CD4-positive, alpha-beta T cell treated with Interferon alpha-2 for 1 hour (primary cell): ENCODE results near the gene SUFU.
A peak's percentile ranks its signal among the peaks of the same experiment; 100 is the strongest.

Experiments
- DNase-seq, 2 donors: peaks; one replicate each; pipeline ENCODE4 v3.0.0-alpha.2; 2020 to 2022

SUFU gene

DNA sequence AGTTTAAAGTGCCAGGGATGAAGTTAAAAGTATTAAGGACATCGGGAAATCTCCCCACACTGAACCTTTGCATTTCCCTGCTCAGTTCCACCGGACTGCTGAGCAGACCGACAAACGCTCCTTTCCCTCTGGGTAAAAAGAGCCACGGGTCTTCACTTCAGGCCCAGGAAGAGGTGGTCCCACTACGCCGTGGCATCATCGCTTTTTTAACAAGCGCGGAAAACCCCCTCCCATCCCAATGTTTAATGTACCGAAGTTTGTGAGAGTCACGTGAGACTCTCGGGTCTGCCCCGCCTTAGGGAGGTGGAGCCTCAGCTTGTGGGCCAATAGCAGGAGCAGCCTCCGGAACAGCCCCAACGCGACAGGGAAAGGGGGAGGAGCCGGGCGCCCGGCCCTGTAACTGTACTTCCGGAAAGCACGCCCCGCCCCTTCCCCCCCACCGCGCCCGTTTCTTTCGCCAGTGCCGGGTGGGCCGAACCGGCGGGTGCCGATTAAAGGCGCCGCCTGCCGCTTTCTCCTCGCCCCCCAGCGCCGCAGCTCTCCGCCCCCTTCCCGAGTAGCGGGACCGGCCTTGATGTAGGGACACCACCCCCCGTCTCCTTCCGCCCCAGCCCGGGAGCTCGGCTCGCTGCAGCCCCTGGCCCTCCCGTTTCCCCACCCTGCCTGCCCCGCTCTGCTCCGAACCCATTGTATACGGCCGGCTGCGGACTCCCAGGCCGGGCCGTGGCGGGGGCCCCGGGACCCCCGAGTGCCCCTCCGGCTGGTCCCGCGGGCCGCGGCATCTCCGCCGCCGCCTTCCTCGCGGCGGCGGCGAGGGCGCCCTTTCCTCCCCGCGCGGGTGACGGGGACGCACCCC, 138.3 kb downstream of the SUFU start:
- DNase-seq: peak; percentile 98

DNA sequence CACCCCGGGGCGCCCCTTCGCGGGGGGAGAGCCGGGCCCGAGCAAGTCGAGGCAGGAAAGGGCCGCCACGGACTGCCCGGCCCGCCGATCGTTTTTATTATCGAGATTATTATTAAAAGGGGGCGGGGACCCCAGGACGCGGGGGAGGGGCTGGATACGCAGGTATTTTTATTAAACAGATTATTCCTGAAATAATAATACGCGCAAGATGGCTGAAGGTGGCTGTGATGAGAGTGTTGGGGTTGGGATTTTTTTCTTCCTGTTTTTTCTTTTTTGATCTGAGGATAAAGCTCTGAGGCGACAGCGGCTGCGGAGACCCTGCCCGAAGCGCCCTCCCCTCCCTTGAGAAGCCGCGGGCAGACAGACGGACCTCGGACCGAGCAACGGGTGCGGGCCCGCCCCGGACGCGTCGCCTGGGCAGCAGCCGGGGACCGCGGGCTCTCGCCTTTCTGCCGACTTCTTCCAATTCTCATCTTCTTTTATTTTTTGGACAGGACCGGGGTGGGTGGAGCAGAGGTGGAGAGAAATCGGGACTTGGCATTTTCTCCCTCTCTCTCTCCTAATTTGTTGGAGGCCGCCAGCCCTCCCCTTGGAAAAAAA, 139.1 kb downstream of the SUFU start:
- peak; percentile 40 to 66 for DNase-seq

DNA sequence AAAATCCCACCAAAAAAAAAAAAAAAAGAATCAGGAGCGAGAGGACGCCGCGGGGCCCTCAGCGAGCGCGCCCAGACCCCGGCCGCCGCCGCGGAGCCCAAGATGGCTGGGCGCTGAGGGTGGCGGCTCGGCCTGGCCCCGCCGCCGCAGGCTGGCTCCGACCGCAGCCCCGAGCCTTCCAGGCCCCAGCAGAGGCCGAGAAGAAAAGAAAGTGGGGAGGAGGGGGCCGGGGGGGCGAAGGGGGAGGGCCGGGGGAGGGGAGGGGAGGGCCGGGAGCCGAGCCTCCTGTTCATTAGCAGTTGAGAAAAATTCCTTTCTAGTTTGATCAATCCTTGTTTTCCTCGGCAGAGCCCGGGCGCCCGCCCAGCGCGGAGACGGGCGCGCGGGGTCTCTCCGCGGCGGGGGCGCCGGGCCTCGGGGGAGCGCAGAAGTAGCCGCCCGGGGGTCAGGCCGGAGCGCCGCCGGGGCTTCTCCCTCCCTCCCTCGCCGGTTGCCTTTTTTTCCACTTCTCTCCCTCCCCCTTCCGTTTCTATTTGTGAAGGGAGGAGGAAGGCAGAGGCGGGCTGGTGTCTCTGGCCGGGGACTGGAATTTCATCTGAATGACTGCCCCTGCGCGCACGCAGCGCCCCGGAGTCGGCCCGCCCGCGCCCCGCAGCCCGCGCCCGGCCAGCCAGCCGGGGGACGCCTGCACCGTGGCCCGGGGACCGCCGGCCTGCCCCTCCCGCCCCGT, 139.7 kb downstream of the SUFU start:
- DNase-seq: peak; percentile 32 to 61

DNA sequence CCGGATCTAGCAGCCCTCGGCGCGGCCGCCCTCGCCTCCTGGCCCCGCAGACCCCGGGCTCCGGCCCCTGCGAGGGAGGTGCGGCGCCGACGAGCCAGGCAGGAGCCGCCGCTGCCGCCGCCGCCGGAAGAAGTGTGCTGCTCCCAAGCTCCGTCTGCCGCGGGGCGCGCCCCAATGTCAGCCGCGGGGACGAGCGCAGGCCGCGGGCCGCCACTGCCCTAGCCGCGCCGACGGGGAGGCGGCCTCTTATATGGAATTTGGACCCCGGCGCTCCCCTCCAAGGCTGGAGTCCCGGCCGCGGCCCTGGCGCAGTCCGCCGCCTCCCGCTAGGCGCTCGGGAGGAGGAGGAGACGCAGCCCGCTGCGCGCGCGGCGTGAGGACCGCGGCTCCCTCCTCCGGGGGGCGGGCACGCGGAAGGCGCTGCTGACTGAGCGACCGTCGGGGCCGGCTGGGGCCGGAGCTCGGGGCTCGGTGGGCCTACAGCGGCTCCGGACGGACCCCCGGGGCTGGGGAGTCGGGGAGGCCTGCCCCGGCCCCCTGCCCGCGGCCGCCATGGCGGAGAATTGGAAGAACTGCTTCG, 140.4 kb downstream of the SUFU start, which contains the start of gene TRIM8:
Gene TRIM8 (plus strand): TSS at position 414 of the 580 bp plus-strand sequence. CDS start 139 bp downstream, at position 553.
- peak; percentile 35 to 61 for DNase-seq

DNA sequence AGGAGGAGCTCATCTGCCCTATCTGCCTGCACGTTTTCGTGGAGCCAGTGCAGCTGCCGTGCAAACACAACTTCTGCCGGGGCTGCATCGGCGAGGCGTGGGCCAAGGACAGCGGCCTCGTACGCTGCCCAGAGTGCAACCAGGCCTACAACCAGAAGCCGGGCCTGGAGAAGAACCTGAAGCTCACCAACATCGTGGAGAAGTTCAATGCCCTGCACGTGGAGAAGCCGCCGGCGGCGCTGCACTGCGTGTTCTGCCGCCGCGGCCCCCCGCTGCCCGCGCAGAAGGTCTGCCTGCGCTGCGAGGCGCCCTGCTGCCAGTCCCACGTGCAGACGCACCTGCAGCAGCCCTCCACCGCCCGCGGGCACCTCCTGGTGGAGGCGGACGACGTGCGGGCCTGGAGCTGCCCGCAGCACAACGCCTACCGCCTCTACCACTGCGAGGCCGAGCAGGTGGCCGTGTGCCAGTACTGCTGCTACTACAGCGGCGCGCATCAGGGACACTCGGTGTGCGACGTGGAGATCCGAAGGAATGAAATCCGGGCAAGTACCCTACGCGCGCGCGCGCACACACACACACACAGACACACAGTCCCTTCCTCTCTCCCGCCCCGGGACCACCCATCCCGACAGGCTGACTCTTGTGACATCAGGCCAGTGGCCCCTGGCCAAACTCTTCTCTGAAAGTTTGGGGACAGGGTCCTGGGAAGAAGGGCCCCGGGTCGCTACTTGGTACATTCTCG, 141.0 kb downstream of the SUFU start:
- peak; percentile 85 to 86 for DNase-seq

DNA sequence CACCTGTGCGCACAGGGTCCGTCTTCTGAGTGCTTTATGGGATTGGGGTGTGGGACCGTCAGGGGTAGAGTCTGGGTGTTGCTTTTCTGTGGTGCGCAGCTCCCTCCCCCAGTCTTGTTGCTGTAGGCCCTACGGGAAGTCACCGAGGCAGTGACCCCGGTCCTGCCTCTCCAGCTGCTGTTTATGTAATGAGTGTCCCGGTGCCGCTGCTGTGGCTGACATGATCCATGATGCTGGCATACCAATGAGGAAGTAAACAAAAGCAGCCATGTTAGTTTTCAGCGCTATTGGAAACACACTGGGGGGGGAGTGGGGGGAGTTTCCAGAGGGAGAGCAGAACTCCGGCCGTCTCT, 141.6 kb downstream of the SUFU start:
- peak; percentile 60 to 65 for DNase-seq

DNA sequence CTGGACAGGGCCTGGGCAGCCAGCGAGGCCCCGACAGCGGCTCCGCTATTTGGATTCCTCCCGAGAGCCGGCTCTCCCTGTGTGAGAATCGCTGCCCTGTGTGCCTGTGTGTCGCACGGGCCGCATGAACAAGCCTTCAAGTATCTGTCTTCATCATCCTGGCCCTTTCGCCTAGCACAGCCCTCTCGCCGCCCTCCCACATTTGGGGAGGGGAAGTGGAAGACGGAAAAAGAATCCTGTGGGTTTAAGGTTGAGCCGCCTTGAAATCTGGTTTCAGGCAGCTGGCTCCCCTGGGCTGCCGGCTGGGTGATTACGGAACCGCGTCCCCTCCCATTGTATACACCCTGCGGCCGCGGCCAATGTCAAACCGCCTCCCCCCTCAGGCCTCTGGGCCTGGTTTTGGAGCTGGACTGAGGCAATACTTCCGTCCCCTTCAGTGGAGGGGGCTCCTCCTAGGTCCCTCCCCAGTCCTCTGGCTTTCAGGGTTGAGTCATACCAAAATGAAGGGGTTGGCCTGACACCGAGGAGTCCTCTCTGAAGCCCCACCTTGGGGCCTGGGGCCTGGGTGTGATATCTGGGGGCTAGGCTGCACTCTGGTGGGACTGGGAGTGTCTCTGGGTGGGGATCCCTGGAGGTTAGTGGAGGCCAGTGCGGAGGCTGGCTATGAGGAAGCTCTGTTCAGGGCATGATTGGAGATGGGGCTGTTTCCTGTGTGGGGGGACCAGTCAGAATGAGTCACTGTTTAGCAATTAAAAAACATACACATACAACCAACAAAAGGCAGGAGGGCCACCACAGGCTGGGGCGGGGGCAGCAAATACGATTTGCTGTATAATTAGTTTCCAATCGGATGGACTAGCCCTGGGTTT, 142.2 kb downstream of the SUFU start:
- peak; percentile 72 to 78 for DNase-seq

DNA sequence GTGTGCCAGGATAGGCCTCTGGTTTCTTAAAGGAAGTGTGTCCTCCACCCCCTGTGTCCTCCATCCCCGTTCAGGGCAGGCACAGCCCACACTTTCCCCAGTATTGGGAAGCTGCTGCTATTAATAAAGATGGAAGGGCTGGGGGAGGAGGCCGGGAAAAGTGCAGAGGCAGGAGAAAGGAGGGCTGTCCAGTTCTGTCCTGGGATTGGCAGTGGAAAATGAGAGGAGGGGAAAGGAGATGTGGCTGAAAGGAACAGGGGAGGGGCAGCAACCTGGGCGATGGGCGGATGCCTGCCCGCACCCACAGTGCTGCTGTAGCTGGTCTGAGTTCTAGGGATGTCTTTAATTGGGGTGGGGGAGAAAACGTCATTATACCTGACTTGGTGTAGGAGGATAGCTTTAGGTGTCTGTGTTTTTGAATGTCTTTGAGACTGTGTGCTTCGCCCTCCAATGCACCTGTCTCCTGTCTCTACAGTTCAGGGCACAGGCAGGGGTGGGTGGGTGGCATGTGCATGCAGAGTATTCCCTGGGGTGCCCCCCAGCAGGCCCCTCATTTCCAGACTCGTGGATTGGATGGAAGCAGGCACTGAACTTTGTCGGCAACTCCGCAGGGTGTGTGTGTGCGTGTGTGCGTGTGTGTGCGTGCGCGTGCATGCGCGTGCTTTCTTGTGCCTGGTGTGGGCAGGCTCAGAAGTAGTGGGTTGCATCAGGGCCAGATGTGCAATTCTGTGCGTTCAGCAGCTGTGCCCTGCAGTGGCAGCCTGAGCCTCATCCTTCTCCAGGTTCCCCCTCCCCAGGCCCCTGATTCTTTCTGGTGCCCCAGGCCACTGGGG, 143.1 kb downstream of the SUFU start:
- DNase-seq: peak in 1 of 2 donors; percentile 51

DNA sequence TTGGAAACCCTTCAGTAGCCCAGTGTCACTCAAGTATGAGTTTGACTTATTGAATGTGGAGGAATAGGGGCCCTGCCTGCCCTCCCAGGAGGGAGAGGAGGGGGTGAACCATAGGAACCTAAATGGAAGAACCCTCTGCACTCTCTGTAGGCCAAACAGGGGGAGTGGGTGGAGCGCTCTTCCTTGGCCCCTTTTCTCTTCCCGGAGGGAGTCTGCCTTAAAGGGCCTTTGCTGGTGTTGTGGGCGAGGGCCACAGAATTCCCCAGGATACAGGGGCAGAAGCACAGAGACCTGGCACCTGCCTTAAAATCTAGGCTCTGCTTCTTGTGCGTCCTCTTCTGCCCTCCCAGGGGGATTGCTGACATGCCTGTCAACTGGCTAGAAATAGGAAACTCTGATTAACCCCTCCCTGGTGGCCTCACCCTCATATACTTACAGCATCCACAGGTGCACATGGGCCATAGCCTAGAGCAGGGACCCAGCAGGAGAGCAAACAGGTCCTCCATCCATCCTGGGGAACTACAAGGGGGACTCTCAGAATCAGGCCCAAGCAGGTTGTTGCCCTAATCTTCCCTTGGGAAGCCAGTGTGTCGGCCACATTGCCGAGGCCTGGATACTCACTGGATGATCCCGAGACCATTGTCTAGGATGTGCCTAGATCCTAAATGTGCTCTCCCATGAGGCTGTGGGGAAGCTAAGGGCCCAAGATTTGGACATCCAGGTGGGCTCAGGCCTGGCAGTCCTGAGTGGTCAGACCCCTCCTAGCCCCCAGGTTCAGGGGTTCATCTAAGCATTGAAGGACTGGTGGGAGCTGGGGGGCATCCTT, 143.9 kb downstream of the SUFU start:
- DNase-seq: no peak

DNA sequence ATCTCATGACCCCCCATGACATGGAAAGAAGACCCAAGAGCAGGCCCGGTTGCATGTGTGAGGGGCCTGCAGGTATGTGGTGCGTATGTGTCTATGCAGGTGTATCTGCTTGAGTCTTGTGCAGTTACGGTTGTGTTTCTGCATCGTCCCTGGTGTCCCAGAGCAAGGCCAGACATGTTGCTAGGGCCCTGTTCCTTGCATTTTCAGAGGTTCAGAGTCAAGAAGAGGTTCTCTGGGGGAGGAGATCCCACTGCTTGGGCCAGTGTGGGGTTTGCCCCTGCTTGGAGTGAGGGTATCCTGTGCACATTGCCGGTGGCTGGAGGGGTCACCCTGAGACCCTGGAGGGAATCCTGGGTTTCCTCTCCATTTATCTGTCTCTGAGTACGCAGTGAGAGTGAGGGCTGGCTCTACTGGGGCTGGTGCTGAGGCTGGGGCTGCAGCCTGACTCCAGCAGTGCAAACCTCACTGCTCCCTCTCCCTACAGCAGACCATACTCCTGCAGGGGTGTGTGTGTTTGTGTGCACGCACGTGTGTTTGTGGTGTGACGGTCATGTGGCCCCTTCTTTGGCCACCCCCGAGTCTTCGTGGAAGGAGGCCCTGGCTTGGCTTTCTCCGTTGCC, 144.6 kb downstream of the SUFU start:
- DNase-seq: no peak

DNA sequence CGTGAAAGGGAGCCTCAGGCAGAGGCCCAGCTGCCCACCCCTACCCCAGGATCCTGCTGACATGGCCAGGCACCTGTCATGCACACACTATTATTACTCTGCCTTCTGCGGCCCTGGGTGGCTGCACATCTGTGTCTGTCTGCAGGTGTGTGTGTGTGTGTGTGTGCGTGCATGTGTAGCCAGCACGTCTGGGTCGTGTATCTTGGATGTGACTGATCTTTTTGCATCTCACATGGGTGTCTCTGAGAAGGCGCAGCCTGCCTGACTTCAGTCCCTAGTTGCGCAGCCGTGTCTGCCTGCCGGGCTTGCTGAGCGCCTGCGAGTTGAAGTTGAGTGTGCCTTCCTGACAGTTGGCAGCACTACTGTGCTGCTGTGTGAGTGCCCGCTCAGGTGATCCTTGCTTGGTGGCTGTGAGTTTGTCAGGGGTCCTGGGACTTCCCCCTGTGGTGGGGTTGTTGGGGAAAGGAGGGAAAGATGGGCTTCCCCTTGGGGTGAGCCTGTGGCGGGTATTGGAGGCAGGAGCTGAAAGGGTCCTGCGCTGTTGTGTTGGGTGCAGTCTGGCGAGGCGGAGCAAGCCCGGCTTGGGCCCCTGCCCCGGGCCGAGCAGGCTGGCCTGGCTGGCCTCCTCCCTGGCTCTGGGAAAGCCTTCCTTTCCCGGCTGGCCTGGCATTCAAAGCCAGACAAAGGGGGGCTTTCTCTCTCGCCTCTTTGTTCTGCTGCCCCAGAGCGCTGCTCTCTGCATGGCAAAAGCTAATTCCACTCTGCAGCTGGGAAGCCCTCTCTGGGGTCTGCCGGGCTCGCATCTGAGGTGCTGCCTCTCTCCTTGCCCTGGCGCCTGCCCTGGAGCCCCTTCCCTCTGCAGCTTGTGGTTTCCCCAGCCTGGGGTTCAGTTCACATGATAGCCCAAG, 145.4 kb downstream of the SUFU start:
- DNase-seq: peak in 1 of 2 donors; percentile 29

DNA sequence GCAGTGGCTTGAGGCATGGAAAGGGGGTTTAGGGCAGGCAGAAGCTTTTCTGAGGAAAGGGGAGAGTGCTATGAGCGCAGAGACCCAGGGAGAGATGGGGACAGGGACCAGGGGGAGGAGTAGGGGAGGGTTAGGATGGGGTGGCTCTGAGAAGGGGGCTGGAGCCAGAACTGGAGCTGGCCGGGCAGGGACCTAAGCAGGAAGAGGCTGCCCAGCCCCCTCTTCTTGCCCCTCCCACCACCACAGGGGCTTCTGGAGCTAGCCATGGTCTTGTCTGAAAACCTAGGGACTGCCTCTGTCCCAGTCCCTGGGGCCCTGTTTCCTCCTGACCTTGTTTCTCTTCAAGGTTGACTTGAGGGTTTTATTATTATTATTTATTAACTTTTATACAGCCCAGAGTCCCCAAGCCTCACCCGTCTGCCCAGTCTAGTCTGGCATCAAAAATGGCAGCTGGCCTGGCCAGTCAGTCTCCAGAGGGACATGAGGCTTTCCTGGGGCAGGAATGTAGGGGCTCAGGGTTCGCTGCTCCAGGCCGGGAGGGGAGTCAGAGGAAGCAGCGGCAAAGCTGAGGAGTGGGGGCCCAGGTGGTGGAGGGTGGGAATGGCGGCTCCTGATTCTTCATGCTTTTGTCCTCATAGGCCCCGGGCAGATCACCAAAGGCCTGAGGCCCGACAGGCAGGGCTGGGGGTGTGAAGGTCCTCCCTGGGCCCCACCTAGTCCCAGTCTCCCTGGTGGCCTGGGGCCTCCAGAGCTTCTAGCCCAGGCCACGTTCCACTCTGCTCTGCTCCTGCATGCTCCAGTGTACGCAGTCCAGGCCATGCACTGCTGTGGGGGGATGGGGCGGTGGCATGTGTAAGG, 146.3 kb downstream of the SUFU start:
- no peak for DNase-seq

DNA sequence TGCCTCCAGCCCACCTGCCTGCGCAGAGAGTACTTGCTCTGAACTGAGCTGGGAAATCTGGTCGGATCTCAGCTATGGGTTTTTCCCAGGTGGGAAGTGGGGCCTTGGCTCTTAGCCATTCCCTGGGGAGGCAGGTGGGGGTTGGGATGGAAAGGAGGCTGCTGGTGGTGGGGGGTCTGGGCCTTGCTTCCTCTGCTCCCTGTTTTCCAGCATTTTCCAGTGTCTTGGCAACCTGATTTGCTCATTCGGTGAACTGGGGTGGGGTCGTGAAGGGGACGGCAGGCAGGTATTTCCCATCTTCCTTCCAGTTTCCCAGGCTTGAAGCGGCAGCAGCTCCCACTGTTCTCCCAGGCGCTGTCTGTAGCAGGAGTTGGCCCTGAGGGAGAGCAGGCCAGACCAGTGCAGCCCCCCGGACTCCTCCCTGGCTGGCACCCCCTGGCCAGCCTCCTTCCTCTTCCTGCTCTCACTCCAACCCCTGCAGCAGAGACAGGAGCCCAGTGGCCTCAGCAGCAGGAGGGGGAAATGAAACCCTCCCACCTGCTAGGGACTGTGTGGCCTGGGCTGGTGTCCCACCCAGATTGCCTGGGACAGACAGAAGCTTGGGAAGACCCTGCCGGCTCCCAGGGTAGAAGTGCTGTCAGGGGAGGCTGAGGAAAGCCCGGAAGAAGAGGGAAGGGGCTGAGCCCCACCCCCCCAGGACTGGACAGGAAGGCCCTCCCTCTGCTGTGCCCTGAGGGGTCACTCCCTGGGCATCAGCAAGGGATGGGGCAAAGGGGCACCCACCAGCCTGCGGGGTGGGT, 147.1 kb downstream of the SUFU start:
- no peak for DNase-seq

DNA sequence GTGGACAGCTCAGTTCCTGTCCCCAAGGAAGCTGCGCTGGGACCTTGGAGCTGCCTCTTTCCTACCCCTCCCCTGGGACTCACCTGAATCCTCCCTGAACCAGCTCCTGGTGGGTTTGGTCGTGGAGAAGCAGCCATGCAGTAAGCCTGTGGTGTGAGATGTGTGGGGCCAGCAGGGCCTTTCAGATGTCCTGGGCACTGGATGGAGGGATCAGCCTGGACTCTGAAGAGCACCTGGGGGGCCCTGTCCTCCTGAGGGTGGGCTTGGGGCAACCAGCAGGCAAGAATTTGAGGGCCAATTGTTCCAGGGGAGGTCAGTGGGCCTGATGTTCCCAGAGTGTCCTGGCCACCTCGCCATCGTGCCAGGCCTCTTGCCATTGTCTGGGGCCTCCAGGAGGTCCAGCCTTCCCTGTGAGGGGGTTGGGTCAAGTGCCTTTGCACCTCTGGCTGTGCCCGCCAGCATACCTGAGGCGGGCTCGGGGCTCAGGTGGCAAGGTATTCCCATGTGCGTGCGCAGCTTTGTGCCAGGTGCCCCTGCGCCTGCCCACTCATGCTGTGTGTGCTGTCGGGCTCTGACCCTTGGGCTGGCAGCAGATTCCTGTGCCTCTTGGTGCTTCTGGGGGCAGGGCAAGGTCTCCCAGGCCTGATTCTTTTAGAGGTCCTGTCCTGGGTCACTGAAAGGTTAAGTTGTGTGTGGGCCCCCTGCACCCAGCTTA, 147.8 kb downstream of the SUFU start:
- DNase-seq: no peak

DNA sequence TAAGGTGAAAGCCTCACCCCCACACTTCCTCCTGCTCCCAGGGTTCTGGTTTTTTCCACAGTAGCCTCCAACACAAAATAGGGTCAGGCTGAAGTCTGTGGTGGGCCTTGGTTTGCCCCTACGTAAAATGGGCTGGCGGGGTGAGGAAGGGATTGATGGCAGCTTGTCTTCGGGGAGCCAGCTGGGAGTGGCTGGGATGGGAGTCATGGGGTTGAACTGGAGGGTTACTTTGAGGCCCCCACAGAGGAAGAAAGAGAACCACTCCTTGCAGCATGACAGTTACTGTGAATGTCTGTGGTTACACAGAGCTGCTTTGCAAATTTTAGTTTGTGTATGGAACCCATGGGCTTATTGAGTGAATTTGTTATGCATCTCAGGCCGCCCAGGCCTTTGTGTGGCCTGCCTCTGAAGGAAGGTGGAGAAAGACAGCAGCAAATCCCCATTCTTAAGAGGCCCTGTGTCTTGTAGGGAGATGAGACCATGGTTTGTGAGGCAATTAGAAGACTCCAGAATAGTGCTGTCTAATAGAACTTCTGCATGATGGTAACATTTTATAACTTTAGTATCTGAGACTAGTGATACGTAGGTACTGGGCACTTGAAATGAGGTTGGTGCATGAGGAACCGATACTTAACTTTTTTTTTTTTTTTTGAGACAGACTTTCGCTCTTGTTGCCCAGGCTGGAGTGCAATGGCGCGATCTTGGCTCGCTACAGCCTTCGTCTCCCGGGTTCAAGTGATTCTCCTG, 148.6 kb downstream of the SUFU start:
- DNase-seq: no peak
